HCT116 (cell line): ENCODE data around the gene TAS2R50. TPM values are rescaled to one million over a fixed set of nuclear protein-coding genes. Genes with fewer than 3 reads are reported as not detected.

Source experiments
- ATAC-seq: fragments of 200-7000 bp; cut with Tn5 transposase; 2 replicates; pipeline ENCODE4 v1.9.1; 2020; ENCODE audit warnings: mild to moderate bottlenecking, moderate library complexity
- BruUV-seq: library from RNA; stranded (reverse); fragments of 400-500 nt; replicated peaks from 2 replicates; lab custom pipeline; 2021; lab: Mats Ljungman, UMichigan
- CTCF ChIA-PET: fragments of 300-600 bp; sonication (Branson Sonifier 250); formaldehyde crosslinking; loops from one replicate; lab custom pipeline; 2021; ENCODE audit warnings: antibody characterized with exemption; lab: Charles Lee
- POLR2A ChIA-PET: fragments of 300-600, 350-600 bp; sonication (Branson Sonifier 250); formaldehyde crosslinking; loops from one replicate; lab custom pipeline; 2021; ENCODE audit warnings: antibody characterized with exemption; lab: Charles Lee
- RAD21 ChIA-PET, 2 experiments: fragments of 300-600 bp; sonication (Branson Sonifier 250); formaldehyde crosslinking; loops; one replicate each; lab custom pipeline; 2023; ENCODE audit warnings: low total read pairs in 2 of 2; ENCODE audit not compliant: uncharacterized antibody in 2 of 2, unreplicated experiment in 2 of 2, low non-redundant PET in 1 of 2; lab: Charles Lee
- DNase-seq: peaks from one replicate; pipeline ENCODE4 v3.0.0-alpha.2; 2010; ENCODE audit warnings: low read depth, low spot score
- H2AFZ ChIP-seq: fragments of 200-600 bp; shearing (Covaris generic), sonication (generic); 2 replicates; pipeline ENCODE4 v1.6.1; 2017; ENCODE audit warnings: low read depth, mixed run types, mixed read lengths, antibody characterized with exemption, low read length; ENCODE audit not compliant: poor library complexity, severe bottlenecking
- H3K27ac ChIP-seq: 2 replicates; pipeline ENCODE4 v1.5.1; 2012; ENCODE audit warnings: low read depth, low read length
- H3K27me3 ChIP-seq: fragments of 200-600 bp; sonication (generic); 2 replicates; pipeline ENCODE4 v1.6.1; 2016; ENCODE audit warnings: mixed run types, low read length, mixed read lengths; ENCODE audit not compliant: insufficient read depth
- H3K36me3 ChIP-seq, 2 experiments: fragments of 200-500 bp in 1 of 2; fragments of 200-600 bp in 1 of 2; sonication (Bioruptor generic) in 1 of 2; sonication (generic) in 1 of 2; 2 replicates each; pipeline versions ENCODE4 v1.5.1 to v1.6.1; 2014 to 2016; ENCODE audit warnings: low read length in 2 of 2, inconsistent platforms in 1 of 2, mixed read lengths in 1 of 2, mixed run types in 1 of 2; ENCODE audit not compliant: insufficient read depth in 2 of 2, control insufficient read depth in 1 of 2
- H3K4me1 ChIP-seq, 2 experiments: fragments of 200-600 bp in 1 of 2; sonication (generic) in 1 of 2; 2 replicates each; pipeline versions ENCODE4 v1.5.1 to v1.6.1; 2012 to 2017; ENCODE audit warnings: low read length in 2 of 2, inconsistent platforms in 1 of 2, mild to moderate bottlenecking in 1 of 2, mixed read lengths in 1 of 2, mixed run types in 1 of 2, moderate library complexity in 1 of 2; ENCODE audit not compliant: insufficient read depth in 2 of 2, control insufficient read depth in 1 of 2
- H3K4me2 ChIP-seq: fragments of 200-600 bp; sonication (generic); 2 replicates; pipeline ENCODE4 v1.6.1; 2017; ENCODE audit warnings: mixed run types, low read length, mixed read lengths
- H3K4me3 ChIP-seq, 2 experiments: fragments of 200-600 bp in 1 of 2; sonication (generic) in 1 of 2; replicated peaks in 1 of 2; 2 replicates each; pipeline ENCODE4 v1.5.1; 2011 to 2016; ENCODE audit warnings: low read length in 2 of 2, control low read depth in 1 of 2, low read depth in 1 of 2, mild to moderate bottlenecking in 1 of 2, mixed read lengths in 1 of 2, mixed run types in 1 of 2
- H3K79me2 ChIP-seq: fragments of 200-600 bp; sonication (generic); 2 replicates; pipeline ENCODE4 v1.6.1; 2017; ENCODE audit warnings: mild to moderate bottlenecking, mixed run types, low read length, moderate library complexity, mixed read lengths; ENCODE audit not compliant: insufficient read depth
- H3K9ac ChIP-seq: fragments of 200-600 bp; sonication (generic); 2 replicates; pipeline ENCODE4 v1.6.1; 2016; ENCODE audit warnings: low read length, mixed read lengths
- H3K9me2 ChIP-seq: fragments of 200-600 bp; sonication (generic), shearing (Covaris generic); 2 replicates; pipeline ENCODE4 v1.6.1; 2017; ENCODE audit warnings: mixed run types, mild to moderate bottlenecking, moderate library complexity; ENCODE audit not compliant: insufficient read depth
- H3K9me3 ChIP-seq, 2 experiments: fragments of 200-500 bp in 1 of 2; fragments of 200-600 bp in 1 of 2; sonication (Bioruptor generic) in 1 of 2; sonication (generic) in 1 of 2; 2 replicates each; pipeline ENCODE4 v1.6.1; 2014 to 2017; ENCODE audit warnings: low read length in 2 of 2, mixed read lengths in 2 of 2, inconsistent platforms in 1 of 2, low read depth in 1 of 2, mild to moderate bottlenecking in 1 of 2, mixed run types in 1 of 2, moderate library complexity in 1 of 2; ENCODE audit not compliant: control insufficient read depth in 1 of 2, insufficient read depth in 1 of 2
- H4K20me1 ChIP-seq: fragments of 200-600 bp; sonication (generic), shearing (Covaris generic); 2 replicates; pipeline ENCODE4 v1.6.1; 2017; ENCODE audit warnings: mixed run types, mild to moderate bottlenecking, moderate library complexity; ENCODE audit not compliant: insufficient read depth
- ATF3 ChIP-seq: IDR thresholded peaks from 2 replicates; pipeline ENCODE4 v1.6.1; 2012
- CBX3 ChIP-seq: IDR thresholded peaks from 2 replicates; pipeline ENCODE4 v1.6.1; 2012; ENCODE audit warnings: low read depth
- CEBPB ChIP-seq: IDR thresholded peaks from 2 replicates; pipeline ENCODE4 v1.6.1; 2012; ENCODE audit warnings: low read depth
- EGR1 ChIP-seq: IDR thresholded peaks from 2 replicates; pipeline ENCODE4 v1.6.1; 2012; ENCODE audit warnings: low read depth
- ELF1 ChIP-seq: IDR thresholded peaks from 2 replicates; pipeline ENCODE4 v1.6.1; 2012; ENCODE audit warnings: low read depth, borderline replicate concordance
- EZH2 ChIP-seq: fragments of 200-600 bp; sonication (generic); IDR thresholded peaks from 2 replicates; pipeline ENCODE4 v1.6.1; 2017; ENCODE audit warnings: antibody characterized with exemption, mixed run types
- FOSL1 ChIP-seq: IDR thresholded peaks from 2 replicates; pipeline ENCODE4 v1.6.1; 2012; ENCODE audit warnings: low read depth
- JUND ChIP-seq: IDR thresholded peaks from 2 replicates; pipeline ENCODE4 v1.6.1; 2012
- MAX ChIP-seq: IDR thresholded peaks from 2 replicates; pipeline ENCODE4 v1.6.1; 2012
- POLR2AphosphoS5 ChIP-seq: IDR thresholded peaks from 2 replicates; pipeline ENCODE4 v1.6.1; 2011; ENCODE audit warnings: mild to moderate bottlenecking, low read depth, low read length, moderate library complexity
- RAD21 ChIP-seq: IDR thresholded peaks from 2 replicates; pipeline ENCODE4 v1.6.1; 2012; ENCODE audit warnings: low read depth, mild to moderate bottlenecking
- REST ChIP-seq: IDR thresholded peaks from 2 replicates; pipeline ENCODE4 v1.6.1; 2012; ENCODE audit warnings: low read depth
- SP1 ChIP-seq: IDR thresholded peaks from 2 replicates; pipeline ENCODE4 v1.6.1; 2012; ENCODE audit warnings: low read depth
- TCF7L2 ChIP-seq: IDR thresholded peaks from 2 replicates; pipeline ENCODE4 v1.7.0; 2011; ENCODE audit warnings: borderline replicate concordance, inconsistent platforms; ENCODE audit not compliant: insufficient read depth, insufficient read length; ENCODE audit errors: extremely low read depth
- YY1 ChIP-seq: IDR thresholded peaks from 2 replicates; pipeline ENCODE4 v1.6.1; 2011; ENCODE audit warnings: low read length, low read depth, moderate library complexity, mild to moderate bottlenecking; ENCODE audit not compliant: insufficient replicate concordance; ENCODE audit errors: extremely low read depth
- ZFX ChIP-seq: fragments of 450-650 bp; IDR thresholded peaks from 2 replicates; pipeline ENCODE4 v1.6.1; 2017
- ZNF274 ChIP-seq: fragments of 200-500 bp; sonication (Bioruptor generic); IDR thresholded peaks from 2 replicates; pipeline ENCODE4 v1.6.1; 2014; ENCODE audit warnings: mild to moderate bottlenecking, low read depth, low read length, inconsistent platforms
- intact Hi-C: fragments of 100-400 bp; cut with micrococcal nuclease; formaldehyde crosslinking; loops from 2 replicates; pipeline ENCODE4 v1.10.0; 2022
- total RNA-seq: library from RNA; stranded (reverse); gene quantifications from one replicate; pipeline ENCODE4 v1.2.1, GENCODE V29; 2021; ENCODE audit not compliant: unreplicated experiment

The TAS2R50 gene
- total RNA-seq, 1 experiment from 2014 or later, result 0.54 TPM

- ChIA-PET CTCF (no interaction called here), RAD21 (no interaction called here), POLR2A (interaction anchor here (1.4 to 1.6 kb wide), 2 partner anchors 9 to 10 kb away, joined by 3 to 6 read pairs; no protein-coding TSS in a partner anchor)
- no peak overlapping the region for H2AFZ ChIP-seq
- BruUV-seq, result no TSS peak
- H3K4me1 ChIP-seq, result peaks cover 19 to 42% of the 10 kb centered on the region in 2 experiments
- H3K27me3 ChIP-seq, result no peaks in the 10 kb centered on the region
- peak overlapping the region; percentile 6 to 29; a peak in 3 of 4 replicates for H3K4me3 ChIP-seq
- no peaks in the 10 kb centered on the region for H4K20me1 ChIP-seq
- no peak for TF ChIP-seq ATF3
- TF ChIP-seq RAD21, result no peak
- peak; percentile 59; the same call in 1 of the 2 replicates for TF ChIP-seq MAX
- TF ChIP-seq FOSL1, result peak; percentile 55
- TF ChIP-seq JUND, result peak; percentile 67
- peak; percentile 18; the same call in 1 of the 2 replicates for TF ChIP-seq POLR2AphosphoS5
- TF ChIP-seq ZFX, result 0 out of 2 replicates have a peak, but pooled peaks have one; percentile 30
- TF ChIP-seq CBX3, result peak; percentile 77
- no peaks in the 10 kb centered on the region for H3K9me2 ChIP-seq
- H3K9ac ChIP-seq, result peak overlapping the region; percentile 47
- no peaks in the 10 kb centered on the region for H3K36me3 ChIP-seq
- intact Hi-C loops, result no loop called here
- H3K4me2 ChIP-seq, result peak overlapping the region; percentile 75
- H3K79me2 ChIP-seq, result no peaks in the 10 kb centered on the region
- H3K9me3 ChIP-seq, result 0 out of 4 replicates have a peak, but pooled peaks cover 0 to 3% of the 10 kb centered on the region in 2 experiments
- peak overlapping the region; percentile 86 for H3K27ac ChIP-seq
- ATAC-seq, result peak; percentile 92
- DNase-seq, result peak; percentile 78
These were observed 44.6 kb downstream of the TAS2R50 start for GRCh38 chr12:10941916-10942607.

GRCh38 chr12:10941369-10941768 lies 45.3 kb downstream of the TAS2R50 start:
- no TSS peak for BruUV-seq
- H3K36me3 ChIP-seq, result no peaks in the 10 kb centered on the region
- peak overlapping the region; percentile 75 for H3K4me2 ChIP-seq
- no peaks in the 10 kb centered on the region for H3K9me2 ChIP-seq
- H3K4me1 ChIP-seq, result peaks cover 19 to 42% of the 10 kb centered on the region in 2 experiments
- ChIA-PET POLR2A (no interaction called here), RAD21 (no interaction called here), CTCF (no interaction called here)
- H3K79me2 ChIP-seq, result no peaks in the 10 kb centered on the region
- intact Hi-C loops, result no loop called here
- H2AFZ ChIP-seq, result no peak overlapping the region
- H4K20me1 ChIP-seq, result no peaks in the 10 kb centered on the region
- no peaks in the 10 kb centered on the region for H3K9me3 ChIP-seq
- no peak overlapping the region for H3K4me3 ChIP-seq
- H3K9ac ChIP-seq, result no peak overlapping the region
- ATAC-seq (no peak), DNase-seq (no peak)
- no peaks in the 10 kb centered on the region for H3K27me3 ChIP-seq
- peak overlapping the region; percentile 86; the same call in 1 of the 2 replicates for H3K27ac ChIP-seq
- TF ChIP-seq CBX3, result no peak
- TF ChIP-seq SP1, result no peak
- TF ChIP-seq EGR1, result no peak
- no peak for TF ChIP-seq JUND
- TF ChIP-seq ATF3, result no peak
- no peak for TF ChIP-seq CEBPB
- no peak for TF ChIP-seq REST
- no peak for TF ChIP-seq EZH2
- no peak for TF ChIP-seq FOSL1
- no peak for TF ChIP-seq TCF7L2
- no peak for TF ChIP-seq YY1
- TF ChIP-seq ZNF274, result no peak
- TF ChIP-seq ELF1, result no peak
